ENCODE data around the gene LMTK2. TPM values are rescaled to one million over a fixed set of nuclear protein-coding genes. Genes with fewer than 3 reads are reported as not detected.
"Not testable (repeated sequence)": the region's sequence is repeated elsewhere in the genome, so short reads cannot be mapped to it uniquely, and the experiment has no call there.

Gene LMTK2
- total and polyA plus RNA-seq, 10 donors: 1.3 to 22.8 (median 18.6) TPM

DNA sequence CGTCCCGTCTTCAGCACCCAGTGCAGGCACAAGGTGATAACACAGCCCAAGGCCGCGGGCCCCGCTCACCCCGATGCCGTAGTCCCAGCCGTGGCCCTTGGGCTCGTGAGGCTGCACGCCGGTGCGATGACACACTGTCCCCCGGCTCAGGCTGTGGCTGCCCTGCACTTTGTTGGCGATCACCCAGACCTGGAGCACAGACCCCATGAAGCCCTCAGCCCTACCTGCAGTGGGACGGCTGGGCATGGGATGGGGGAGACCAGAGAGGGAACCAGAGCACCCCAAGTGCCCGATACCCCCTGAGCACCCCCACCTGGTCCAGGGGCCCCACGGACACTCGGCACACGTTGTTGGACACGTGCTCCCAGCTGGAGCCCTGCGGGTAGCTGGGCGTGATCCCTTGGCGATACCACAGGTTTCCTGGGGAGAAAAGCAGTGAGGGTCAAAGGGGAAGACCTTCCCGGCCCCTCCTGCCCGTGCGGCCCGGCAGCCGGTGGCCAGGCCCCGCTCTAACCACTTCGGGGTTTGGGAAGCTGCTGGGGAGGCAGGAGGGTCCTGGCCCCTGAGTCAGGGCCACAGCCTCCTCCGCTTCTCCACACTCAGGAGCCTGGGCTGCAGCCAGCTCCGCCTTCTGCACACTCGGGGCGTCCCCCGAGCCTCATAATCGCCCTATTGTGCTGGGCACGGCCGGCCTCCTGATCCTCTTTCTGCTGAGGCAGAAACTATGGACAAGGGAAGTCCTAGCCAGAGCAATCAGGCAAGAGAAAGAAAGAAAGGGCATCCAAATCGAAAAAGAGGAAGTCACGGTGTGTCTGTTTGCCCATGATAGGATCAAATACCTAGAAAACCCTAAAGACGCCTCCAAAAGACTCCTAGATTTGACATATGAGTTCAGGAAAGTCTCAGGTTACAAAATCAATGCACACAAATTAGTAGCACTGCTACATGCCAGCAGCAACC is 111.2 kb downstream of the LMTK2 start:
- Histone ChIP-seq H3K4me3 (no peak overlapping the region), H3K9me3 (no peaks in the 10 kb centered on the region), H3K27me3 (replicated peaks in 1 of 7) (peaks cover 0 to 12% (median under 1%) of the 10 kb centered on the region in 7 donors), H3K27ac (peak overlapping the region in 2 of 8 donors; percentile 16 to 35), H3K4me1 (peaks cover 0 to 44% (median 21%) of the 10 kb centered on the region in 6 donors), H3K36me3 (peaks cover 0 to 76% (median 40%) of the 10 kb centered on the region in 6 donors)
- WGBS, 5 donors: 50 to 69% (median 65%) methylated on average over 19 to 41 of the region's 41 CpGs
- TF ChIP-seq CTCF (IDR thresholded peaks at IDR 0.05 in 8 of 11, conservative IDR thresholded peaks at IDR 0.05 in 3 of 11): no peak
- TF ChIP-seq POLR2AphosphoS5 (IDR thresholded peaks at IDR 0.05): no peak
- TF ChIP-seq POLR2A (IDR thresholded peaks at IDR 0.05): no peak
- intact Hi-C loops (cut with DNase I; ENCODE audit: low total_unique reads): no loop called here
- DNase-seq: peak; percentile 78

GRCh38 chr7:98219382-98219781 is 112.7 kb downstream of the LMTK2 start:
- Histone ChIP-seq H3K4me1 (peaks cover 0 to 30% (median 15%) of the 10 kb centered on the region in 6 donors), H3K36me3 (peaks cover 0 to 91% (median 50%) of the 10 kb centered on the region in 6 donors)
- H3K27ac ChIP-seq; H3K27me3 ChIP-seq (replicated peaks in 1 of 7); H3K9me3 ChIP-seq; H3K4me3 ChIP-seq; intact Hi-C loops (cut with DNase I; ENCODE audit: low total_unique reads): not testable (repeated sequence)
- peak; percentile 21 for DNase-seq
- WGBS, 5 donors: 74 to 93% (median 86%) methylated on average over 6 of the region's 6 CpGs

DNA sequence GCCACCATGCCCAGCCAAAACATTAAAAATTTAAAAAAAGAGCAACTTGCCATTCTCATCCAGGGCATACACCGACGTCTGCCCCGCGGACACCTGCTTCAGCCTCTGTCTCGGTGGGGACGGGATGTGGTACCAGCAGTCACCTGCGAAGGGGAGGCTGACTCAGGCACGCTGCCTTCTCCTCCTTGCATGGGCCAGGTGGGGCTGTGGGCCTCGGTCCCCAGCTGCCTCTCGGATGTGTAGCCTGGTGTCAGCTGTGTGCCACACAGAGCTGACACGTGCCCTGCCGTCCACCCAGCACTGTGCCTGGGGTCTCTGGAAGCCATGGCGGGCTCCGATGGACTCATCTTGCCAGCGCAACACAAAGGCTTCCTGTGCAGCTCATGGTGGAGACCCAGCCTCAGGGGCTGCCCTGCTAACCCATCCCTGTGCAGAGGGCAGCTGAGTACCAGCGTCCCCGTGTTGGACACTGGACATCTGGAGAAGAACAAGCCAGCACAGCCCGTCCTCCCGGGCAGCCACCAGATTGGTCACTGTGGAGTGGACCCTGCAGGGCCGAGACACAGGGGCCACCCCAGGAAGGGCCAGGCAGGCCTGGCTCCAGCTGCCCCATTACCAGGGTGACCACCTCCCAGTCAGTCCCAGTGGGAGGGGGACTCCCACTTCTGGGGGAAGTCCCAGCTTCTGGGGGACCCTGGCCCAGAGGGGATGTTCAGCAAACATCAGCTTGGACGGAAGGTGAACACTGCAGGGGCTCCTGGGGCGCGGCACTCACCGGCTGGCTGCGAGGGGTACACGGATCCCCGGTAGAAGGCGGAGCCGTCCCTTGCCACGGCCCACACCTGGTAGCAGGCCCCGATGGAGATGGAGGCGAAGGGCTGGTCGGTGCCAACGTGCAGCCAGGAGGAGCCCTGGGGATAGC is 115.2 kb downstream of the LMTK2 start:
- Histone ChIP-seq H3K9me3 (no peaks in the 10 kb centered on the region), H3K27ac (no peak overlapping the region), H3K4me1 (peaks cover 0 to 30% (median 13%) of the 10 kb centered on the region in 6 donors), H3K4me3 (no peak overlapping the region), H3K36me3 (peaks cover 0 to 95% (median 57%) of the 10 kb centered on the region in 6 donors), H3K27me3 (replicated peaks in 1 of 7) (no peaks in the 10 kb centered on the region)
- TF ChIP-seq CTCF (IDR thresholded peaks at IDR 0.05 in 8 of 11, conservative IDR thresholded peaks at IDR 0.05 in 3 of 11): no peak
- 96 to 98% (median 97%) methylated on average over 24 to 34 of the region's 34 CpGs for WGBS, 5 donors
- DNase-seq: peak; percentile 73
- intact Hi-C loops (cut with DNase I; ENCODE audit: low total_unique reads): no loop called here

DNA sequence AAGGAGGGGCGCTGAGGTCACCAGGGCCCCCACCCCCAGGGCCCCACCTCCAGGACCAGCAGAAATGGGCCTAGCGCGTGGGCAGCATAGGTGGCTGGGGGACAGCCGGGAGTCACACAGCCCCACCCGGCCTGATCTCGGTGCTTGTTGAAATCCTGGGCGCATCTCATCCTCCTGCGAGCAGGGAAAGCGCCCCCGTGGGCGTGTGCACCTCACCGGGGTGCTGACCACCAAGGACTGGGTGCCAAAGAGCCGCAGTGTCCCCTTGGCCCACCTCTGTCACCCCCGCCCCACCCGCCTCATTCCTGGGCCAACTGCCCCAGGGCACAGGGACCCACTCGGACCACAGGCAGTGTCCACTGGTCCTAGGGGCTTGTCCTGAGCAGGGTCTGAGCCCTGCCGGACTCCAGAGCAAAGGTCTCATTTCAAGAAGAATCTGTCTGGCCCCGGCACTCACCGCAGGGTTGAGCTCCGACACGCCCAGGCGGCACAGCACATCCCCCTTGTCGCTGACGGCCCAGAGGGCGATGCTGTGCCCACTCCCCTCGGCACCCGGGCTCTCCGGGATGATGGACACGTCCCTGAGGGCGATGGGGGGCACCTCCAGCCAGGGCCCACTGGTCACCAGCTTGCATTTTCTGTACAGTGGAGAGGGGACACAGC is 116.0 kb downstream of the LMTK2 start:
- Histone ChIP-seq H3K4me3 (no peak overlapping the region), H3K36me3 (peaks cover 0 to 95% (median 54%) of the 10 kb centered on the region in 6 donors), H3K27me3 (replicated peaks in 1 of 7) (no peaks in the 10 kb centered on the region), H3K27ac (no peak overlapping the region), H3K9me3 (no peaks in the 10 kb centered on the region), H3K4me1 (peaks cover 0 to 28% (median 12%) of the 10 kb centered on the region in 6 donors)
- no peak for TF ChIP-seq POLR2AphosphoS5 (IDR thresholded peaks at IDR 0.05)
- TF ChIP-seq POLR2A (IDR thresholded peaks at IDR 0.05): no peak
- no peak for TF ChIP-seq CTCF (IDR thresholded peaks at IDR 0.05 in 8 of 11, conservative IDR thresholded peaks at IDR 0.05 in 3 of 11)
- 94 to 96% (median 95%) methylated on average over 6 to 30 of the region's 30 CpGs for WGBS, 5 donors
- peak; percentile 71 for DNase-seq
- intact Hi-C loops (cut with DNase I; ENCODE audit: low total_unique reads): no loop called here
